Measurements from ENCODE around the gene TES. TPM values are rescaled to one million over a fixed set of nuclear protein-coding genes. Genes with fewer than 3 reads are reported as not detected.

The TES gene
- total RNA-seq, 1 experiment from 2014 or later: 28.2 TPM

DNA sequence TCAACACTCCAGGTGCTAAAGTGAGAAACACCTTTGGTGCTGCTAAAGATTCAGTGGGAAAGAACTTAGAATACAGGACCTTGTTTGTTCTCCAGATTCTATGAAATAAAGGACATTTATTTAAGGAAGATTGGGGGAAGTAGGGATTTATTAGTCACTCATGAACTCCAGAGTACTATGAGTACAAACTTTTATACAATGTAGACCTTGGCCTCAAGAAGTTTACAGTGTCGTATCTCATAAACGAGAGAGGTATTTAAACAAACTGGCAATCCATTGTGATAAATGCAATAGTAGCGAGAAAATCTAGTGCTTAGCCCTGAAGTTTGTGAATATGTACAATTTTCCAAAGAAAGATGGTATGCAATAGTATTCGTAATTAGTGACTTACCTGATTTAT, 59.1 kb downstream of the TES start:
- no peak for DNase-seq
- no CpG with 5 or more reads among the region's 4 CpGs for WGBS (ENCODE audit: extremely low coverage, insufficient read length, low lambda C conversion rate)
- Histone ChIP-seq H2BK5ac (ENCODE audit: insufficient read length, low read length) (no peak overlapping the region), H2AK5ac (ENCODE audit: insufficient read length, low read length) (no peak overlapping the region), H3K79me1 (ENCODE audit: insufficient read depth, low read depth, low read length, poor library complexity, severe bottlenecking) (no peaks in the 10 kb centered on the region), H3K27ac (ENCODE audit: insufficient read length, low read depth, low read length) (no peak overlapping the region), H3T11ph (ENCODE audit: low read length) (no peak overlapping the region), H2BK15ac (ENCODE audit: low read depth, low read length) (no peak overlapping the region), H2BK12ac (ENCODE audit: insufficient read length, low read depth, low read length) (no peak overlapping the region), H3K23me2 (ENCODE audit: insufficient read length, low read depth, low read length, poor library complexity, severe bottlenecking) (no peaks in the 10 kb centered on the region), H4K91ac (ENCODE audit: insufficient read length, low read depth, low read length) (no peak overlapping the region), H3K79me2 (ENCODE audit: insufficient read depth, low read length) (no peaks in the 10 kb centered on the region), H3K56ac (ENCODE audit: insufficient read length, low read depth, low read length) (no peak overlapping the region), H3K9ac (ENCODE audit: extremely low read depth, insufficient read length, low read length) (no peak overlapping the region), H3K4ac (ENCODE audit: low read depth, low read length) (no peak overlapping the region), H3K27me3 (ENCODE audit: insufficient read depth, low read length) (no peaks in the 10 kb centered on the region), H3K9me3 (ENCODE audit: control insufficient read depth, low read depth, low read length) (no peaks in the 10 kb centered on the region), H3K18ac (ENCODE audit: insufficient read length, low read depth, low read length) (no peak overlapping the region), H3K4me2 (ENCODE audit: insufficient read depth, insufficient read length, low read length) (no peak overlapping the region), H3K23ac (ENCODE audit: insufficient read length, low read depth, low read length) (no peak overlapping the region), H4K5ac (ENCODE audit: insufficient read length, low read depth, low read length) (no peak overlapping the region), H4K20me1 (ENCODE audit: control insufficient read depth, insufficient read depth, insufficient read length) (no peaks in the 10 kb centered on the region), H4K8ac (replicated peaks; ENCODE audit: insufficient read length, low read depth, low read length) (no peak overlapping the region), H3K14ac (ENCODE audit: insufficient read depth, low read length) (no peak overlapping the region), H3K4me1 (ENCODE audit: insufficient read depth, low read length) (peaks cover 2% of the 10 kb centered on the region; the same call in 1 of the 2 replicates), H2BK120ac (ENCODE audit: low read depth, low read length, poor library complexity, severe bottlenecking) (no peak overlapping the region), H2AFZ (ENCODE audit: low read length) (no peak overlapping the region), H2BK20ac (ENCODE audit: low read depth, low read length, poor library complexity, severe bottlenecking) (no peak overlapping the region)
- Mint-ChIP-seq H3K27me3 (ENCODE audit: low read depth) (no peaks in the 10 kb centered on the region), H3K36me3 (ENCODE audit: insufficient read depth in 1 of 3, low read depth in 3 of 3) (no peaks in the 10 kb centered on the region), H3K9me3 (no peaks in the 10 kb centered on the region), H3K27ac (no peak overlapping the region), H3K4me1 (peaks cover 5 to 8% of the 10 kb centered on the region in 2 experiments), H3K4me3 (no peak overlapping the region)
- TF ChIP-seq, protein P1, sequence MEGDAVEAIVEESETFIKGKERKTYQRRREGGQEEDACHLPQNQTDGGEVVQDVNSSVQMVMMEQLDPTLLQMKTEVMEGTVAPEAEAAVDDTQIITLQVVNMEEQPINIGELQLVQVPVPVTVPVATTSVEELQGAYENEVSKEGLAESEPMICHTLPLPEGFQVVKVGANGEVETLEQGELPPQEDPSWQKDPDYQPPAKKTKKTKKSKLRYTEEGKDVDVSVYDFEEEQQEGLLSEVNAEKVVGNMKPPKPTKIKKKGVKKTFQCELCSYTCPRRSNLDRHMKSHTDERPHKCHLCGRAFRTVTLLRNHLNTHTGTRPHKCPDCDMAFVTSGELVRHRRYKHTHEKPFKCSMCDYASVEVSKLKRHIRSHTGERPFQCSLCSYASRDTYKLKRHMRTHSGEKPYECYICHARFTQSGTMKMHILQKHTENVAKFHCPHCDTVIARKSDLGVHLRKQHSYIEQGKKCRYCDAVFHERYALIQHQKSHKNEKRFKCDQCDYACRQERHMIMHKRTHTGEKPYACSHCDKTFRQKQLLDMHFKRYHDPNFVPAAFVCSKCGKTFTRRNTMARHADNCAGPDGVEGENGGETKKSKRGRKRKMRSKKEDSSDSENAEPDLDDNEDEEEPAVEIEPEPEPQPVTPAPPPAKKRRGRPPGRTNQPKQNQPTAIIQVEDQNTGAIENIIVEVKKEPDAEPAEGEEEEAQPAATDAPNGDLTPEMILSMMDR (conservative IDR thresholded peaks at IDR 0.05): no peak
